ENCODE measurements around the gene PRUNE2.
"Not testable (repeated sequence)": the region's sequence is repeated elsewhere in the genome, so short reads cannot be mapped to it uniquely, and the experiment has no call there.

PRUNE2 gene

GRCh38 chr9:76793784-76794431 is 112.0 kb downstream of the PRUNE2 start:
- DNase-seq, result no peak

- DNase-seq, result no peak
Observed at GRCh38 chr9:76789840-76790239, 116.1 kb downstream of the PRUNE2 start.

DNA sequence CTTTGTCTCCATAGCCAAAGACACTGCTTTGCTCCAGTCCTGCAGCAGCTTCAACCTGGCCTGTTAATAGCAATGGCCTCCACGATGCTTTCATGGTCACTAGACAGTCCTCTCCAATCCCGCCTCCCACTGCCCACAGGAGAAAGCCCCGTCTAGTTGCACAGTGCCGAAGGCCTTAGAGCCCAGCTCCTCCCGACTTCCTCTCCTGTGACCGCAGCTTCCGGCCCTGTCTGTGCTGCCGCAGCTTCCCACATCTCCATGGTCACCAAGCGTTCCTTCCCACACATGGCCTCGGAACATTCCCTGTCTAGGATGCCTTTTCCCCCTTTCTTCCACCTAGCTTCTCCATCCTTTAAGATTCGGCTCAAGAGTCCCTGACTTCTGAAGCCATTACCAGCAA is 118.2 kb downstream of the PRUNE2 start:
- no peak for DNase-seq

- no peak for DNase-seq
Observed at GRCh38 chr9:76785501-76785900, 120.4 kb downstream of the PRUNE2 start.

- DNase-seq, result no peak
Observed at GRCh38 chr9:76784881-76785280, 121.0 kb downstream of the PRUNE2 start.

DNA sequence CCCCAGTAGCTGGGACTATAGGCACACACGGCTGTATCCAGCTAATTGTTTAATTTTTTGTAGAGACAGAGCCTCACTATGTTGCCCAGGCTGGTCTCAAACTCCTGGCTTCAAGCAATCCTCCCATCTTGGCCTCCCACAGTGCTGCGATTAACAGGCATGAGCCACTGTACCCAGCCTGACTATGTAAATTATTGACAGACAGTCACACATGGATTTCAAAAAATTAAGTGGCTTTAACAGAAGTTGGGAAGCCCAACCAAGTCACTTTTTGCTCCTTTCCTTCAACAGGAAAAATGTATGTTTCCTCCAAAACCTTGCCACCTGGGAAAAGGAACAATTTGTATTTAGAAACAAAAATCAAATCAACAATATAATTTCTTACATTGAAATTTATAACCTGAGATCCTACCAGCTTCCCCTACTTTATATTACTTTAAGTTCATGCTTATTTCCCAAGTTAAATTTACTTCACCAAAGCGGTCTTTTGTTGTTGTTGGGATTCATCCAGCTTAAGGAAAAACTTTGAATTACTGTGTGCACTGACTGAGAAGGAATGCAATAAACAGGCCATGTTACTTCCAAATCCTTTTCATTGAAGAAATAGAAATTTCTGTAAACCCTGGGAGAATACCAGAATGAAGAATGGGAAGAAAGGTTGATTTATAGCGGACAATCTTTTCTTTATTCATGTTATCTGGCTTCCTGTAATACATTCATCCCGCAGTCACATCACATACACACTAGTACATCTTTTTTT is 133.0 kb downstream of the PRUNE2 start:
- DNase-seq, result no peak

GRCh38 chr9:76766126-76766525 is 139.8 kb downstream of the PRUNE2 start:
- DNase-seq, result no peak

DNA sequence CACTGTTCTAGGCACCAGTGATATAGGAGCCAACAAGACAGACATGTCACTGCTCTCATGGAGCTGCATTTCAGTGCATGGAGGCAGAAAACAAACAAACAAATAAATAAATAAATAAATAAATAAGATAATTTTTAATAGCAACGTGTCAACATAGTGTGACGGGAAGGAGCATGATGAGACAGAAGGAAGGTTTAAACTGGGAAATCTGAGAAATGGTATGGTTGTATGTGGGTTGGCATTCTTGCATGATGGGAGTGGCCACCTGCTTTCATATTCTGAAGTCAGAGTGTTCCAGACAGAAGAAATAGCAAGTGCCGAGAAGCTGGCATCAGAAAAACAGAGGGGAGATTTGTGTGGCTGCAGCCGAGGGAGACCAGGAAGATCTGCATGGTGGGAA is 141.8 kb downstream of the PRUNE2 start, which contains the start of gene PCA3:
Gene PCA3, plus strand, starts transcription at position 301 of the 400 bp plus-strand sequence.
- no peak for DNase-seq

DNA sequence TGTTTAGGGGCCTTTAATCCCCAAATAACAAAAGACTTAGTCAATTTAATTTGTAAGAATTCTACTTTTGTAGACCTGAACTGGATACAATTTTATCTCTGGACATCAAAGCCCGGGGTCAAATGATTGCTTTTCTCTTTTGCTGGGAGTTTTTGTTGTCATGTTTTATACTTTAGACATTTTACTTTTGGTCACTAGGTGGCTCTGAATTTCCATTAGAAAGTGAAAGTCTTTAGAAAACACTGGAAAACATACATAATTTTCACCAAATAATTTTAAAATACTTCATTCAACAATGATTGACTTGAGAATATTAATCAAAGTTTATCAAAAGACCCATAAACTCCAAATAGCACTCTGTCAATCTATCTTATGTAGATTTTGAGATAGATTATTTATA is 144.5 kb downstream of the PRUNE2 start:
- no peak for DNase-seq

GRCh38 chr9:76759732-76760131 is 146.2 kb downstream of the PRUNE2 start:
- peak; percentile 63 for DNase-seq

- DNase-seq, result no peak
Observed at GRCh38 chr9:76758476-76758875, 147.4 kb downstream of the PRUNE2 start.

DNA sequence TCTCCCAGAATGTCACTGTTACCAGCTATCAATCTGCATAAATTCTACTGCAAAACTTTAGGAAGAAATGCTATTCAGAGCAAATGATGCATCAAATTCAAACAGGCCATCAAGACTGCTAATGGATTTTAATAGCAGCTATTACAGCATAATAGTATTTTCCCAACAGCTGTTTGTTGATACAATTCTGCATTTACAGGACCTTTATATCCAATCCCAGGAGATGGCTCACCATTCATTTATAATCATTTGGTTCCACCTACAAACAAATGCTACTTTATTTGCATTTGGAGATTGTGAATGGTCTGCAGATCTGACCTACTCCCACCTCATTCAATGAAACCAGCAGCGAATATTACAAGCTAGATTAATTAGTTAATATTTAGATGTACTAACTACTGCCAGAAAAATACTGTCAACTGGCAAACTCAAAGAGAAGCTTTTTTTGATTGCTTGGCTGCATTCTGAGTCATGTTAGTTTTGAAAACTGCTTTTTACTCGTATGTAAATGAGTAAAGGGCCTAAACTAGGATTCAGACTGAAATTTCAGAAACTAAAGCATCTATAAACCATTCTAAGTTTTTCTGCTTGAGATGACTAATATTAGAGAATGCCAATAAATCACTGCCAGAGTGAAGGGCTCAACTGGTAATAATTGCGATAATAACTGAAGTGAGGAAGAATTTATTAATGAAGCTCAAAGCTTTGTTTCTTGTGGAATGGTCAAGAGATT is 148.8 kb downstream of the PRUNE2 start:
- DNase-seq, result peak; percentile 89

DNA sequence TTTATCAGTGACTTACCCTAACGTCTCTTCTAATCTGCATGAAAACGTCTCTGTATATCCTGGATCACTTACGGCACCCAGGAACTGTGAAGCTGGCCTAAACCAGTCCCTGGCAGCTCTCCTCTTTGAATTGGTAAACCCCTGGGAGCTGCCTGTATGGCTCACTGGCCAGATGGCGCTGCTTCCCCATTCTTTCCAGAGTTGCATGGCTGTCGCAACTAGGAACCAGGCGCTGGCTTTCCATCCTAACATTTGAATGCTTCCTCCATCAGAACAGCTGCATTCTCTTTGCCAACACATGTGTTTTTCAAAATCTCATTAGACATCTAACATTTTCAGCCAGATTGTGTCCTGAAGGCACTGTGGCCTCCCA is 149.7 kb downstream of the PRUNE2 start:
- no peak for DNase-seq

- DNase-seq, result no peak
Observed at GRCh38 chr9:76751001-76751400, 154.9 kb downstream of the PRUNE2 start.

DNA sequence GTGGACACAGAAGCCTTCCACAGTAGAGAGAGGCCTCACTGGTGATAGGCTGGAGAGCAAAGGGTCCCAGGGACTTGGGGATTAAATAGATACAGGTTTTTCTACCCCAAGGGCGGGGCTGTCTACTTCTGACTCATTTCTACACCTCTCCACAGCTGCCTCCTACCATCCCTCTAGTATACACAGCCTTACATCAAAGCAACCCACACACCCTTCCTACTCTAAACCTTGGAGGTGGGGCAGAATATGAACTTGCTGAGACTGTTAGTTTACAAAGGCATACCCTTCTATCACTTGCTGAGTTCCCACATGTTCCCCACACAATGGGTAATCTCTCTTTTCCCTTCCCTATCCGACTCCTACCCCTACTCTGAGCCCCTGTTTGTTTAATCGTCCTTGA is 161.6 kb downstream of the PRUNE2 start:
- no peak for DNase-seq

DNA sequence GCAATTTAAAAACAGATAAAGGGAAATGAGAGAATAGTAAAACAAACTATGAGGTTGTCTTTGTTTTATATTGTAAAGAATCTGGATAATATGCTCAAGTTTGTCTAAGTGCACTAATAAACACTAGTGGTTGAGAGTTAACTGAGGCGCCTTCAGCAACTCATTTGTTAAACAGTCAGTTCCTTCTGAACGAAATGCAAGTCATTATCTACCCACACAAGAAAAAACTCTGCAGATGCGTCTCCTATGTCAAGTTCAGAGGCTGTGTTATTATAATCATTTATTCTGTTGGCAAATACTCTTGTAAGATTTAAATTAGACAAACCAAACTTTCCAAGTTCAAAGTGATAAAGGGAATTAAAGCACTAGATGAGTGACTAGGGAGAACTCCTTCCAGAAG is 162.0 kb downstream of the PRUNE2 start:
- no peak for DNase-seq

- DNase-seq, result not testable (repeated sequence)
Observed at GRCh38 chr9:76742890-76743289, 163.0 kb downstream of the PRUNE2 start.

DNA sequence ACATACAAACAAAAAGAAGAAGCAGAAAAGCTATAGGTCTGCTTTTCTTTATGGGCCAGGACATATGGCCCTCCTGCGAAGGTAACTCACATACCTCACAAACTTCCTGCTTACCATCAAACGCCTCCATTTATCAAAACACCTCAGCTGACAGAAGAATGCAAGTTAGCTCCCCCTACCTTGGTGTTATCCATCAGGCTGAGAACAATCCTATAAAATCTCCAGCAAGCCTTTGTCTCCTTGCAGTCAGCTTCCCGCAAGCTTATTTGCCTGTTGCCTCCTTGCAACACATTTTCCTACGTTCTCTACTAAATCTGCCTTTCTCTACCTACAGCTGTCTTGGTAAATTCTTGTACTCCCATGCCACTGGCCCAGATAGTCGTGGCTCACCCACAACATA is 164.4 kb downstream of the PRUNE2 start:
- DNase-seq, result no peak

GRCh38 chr9:76738402-76738801 is 167.5 kb downstream of the PRUNE2 start:
- no peak for DNase-seq

DNA sequence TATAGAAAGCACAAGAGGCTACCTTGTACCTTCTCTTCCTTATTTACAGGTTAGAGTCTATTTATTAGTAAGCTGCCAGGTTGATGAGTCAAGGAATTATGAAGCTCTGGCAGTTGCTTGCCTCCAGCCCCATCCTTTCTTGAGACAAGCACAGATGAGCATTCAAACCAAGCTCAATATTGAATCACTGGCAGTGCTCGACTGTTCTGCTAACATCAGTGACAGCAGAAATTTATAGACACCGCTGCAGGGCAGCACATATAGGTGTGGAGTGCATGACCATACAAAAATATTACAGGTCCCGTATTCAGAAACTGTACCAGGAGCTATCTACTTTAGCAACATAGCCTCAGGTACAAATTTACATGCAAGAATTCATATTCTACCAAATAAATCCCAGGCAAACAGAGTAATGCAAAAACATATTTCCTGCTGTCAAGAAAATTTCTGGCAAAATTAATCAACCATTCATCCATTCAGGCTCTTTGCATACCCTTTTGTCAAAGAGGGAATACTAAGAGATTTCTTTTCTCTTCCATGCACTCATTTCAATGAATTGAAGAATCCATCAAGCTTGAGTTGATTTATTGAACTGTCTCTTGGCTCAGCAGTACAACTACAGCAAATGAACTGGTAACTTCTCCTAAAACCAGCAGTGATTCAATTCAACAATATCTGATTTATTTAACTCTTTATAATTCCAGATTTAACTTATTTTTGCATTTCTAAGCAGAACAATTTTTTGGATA is 168.6 kb downstream of the PRUNE2 start:
- no peak for DNase-seq

DNA sequence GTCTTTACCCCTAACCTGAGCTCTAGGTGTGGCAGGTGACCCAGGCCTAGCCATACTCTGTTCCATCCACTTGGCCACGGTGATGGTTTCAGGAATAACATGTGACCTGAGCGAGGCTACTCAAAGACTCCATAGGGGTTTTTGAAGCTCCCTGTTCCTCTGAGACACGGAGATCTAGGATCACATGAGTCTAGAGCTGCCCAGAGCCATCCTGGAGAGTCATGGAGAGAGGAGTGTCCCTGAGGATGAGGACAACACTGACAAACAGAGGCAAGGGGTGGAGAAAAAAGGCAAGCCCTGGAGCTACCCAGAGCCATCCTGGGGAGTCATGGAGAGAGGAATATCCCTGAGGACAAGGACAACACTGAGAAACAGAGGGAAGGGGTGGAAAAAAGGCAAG is 171.2 kb downstream of the PRUNE2 start:
- no peak for DNase-seq

- no peak for DNase-seq
Observed at GRCh38 chr9:76733096-76733495, 172.8 kb downstream of the PRUNE2 start.

DNA sequence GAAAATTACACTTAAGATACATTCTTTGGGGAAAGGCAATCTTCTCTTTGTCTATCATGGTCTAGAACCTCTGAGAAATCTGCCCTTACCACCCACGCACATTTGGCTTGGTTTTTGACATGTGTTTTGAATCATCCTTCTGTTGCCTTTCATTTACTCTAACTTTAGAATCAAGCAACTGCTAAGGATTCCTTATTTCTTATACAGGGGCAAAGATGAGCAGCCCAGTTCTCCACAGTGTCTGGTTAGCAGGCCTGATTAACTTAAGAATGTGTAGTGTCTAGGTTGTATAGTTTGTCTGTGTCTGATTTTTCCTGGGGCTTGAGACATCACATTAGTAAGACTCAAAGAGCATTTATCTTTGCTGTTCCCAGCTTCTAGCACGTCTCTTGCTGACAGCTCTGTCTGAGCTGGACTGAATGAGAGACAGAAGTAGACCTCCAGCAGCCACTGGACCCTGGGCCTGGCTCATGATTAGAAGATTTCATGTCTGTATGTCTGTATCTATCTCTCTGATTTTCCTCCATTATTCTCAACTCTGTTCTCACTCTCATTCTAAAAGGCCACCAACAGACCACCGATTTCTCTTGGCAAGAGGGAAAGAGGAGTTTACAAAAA is 173.5 kb downstream of the PRUNE2 start:
- no peak for DNase-seq

Data from NCI-H1436 treated with DMSO at 0.1 percent for 48 hours (cell line).